HepG2 (cell line): ENCODE measurements around the gene GRAMD1A. TPM values are rescaled to one million over a fixed set of nuclear protein-coding genes. Genes with fewer than 3 reads are reported as not detected.

Source experiments
- ASH2L ChIP-seq: fragments of 300-600, 200-600 bp; sonication (generic); IDR thresholded peaks from 2 replicates; pipeline ENCODE4 v1.7.0; 2017; ENCODE audit warnings: low read depth, mild to moderate bottlenecking, moderate library complexity, mixed read lengths, low read length; ENCODE audit not compliant: insufficient read length
- CEBPG ChIP-seq: IDR thresholded peaks from 2 replicates; pipeline ENCODE4 v1.6.1; 2016
- CHD4 ChIP-seq: fragments of 200-600 bp; sonication (generic); IDR thresholded peaks from 2 replicates; pipeline ENCODE4 v1.7.0; 2017; ENCODE audit warnings: mild to moderate bottlenecking, low read length, borderline replicate concordance
- FOXA3 ChIP-seq: IDR thresholded peaks from 2 replicates; pipeline ENCODE4 v1.6.1; 2016; ENCODE audit warnings: missing genetic modification reagents, missing compliant biosample characterization
- HCFC1 ChIP-seq: fragments of 150-350 bp; IDR thresholded peaks from 2 replicates; pipeline ENCODE4 v1.6.1; 2014; ENCODE audit warnings: low read depth, low read length
- HOXA5 ChIP-seq: sonication (generic); formaldehyde crosslinking; IDR thresholded peaks from 2 replicates; pipeline ENCODE4 v1.4.0; 2020; ENCODE audit warnings: missing genetic modification reagents
- KMT2A ChIP-seq: sonication (generic); formaldehyde crosslinking; IDR thresholded peaks from 2 replicates; pipeline ENCODE4 v1.4.0; 2020; ENCODE audit warnings: missing genetic modification reagents
- MED1 ChIP-seq: sonication (generic); formaldehyde crosslinking; IDR thresholded peaks from 2 replicates; pipeline ENCODE4 v1.4.0; 2020; ENCODE audit warnings: missing genetic modification reagents
- MTA1 ChIP-seq: sonication (generic); formaldehyde crosslinking; IDR thresholded peaks from 2 replicates; pipeline ENCODE4 v1.4.0; 2020; ENCODE audit warnings: missing genetic modification reagents, mild to moderate bottlenecking, borderline replicate concordance
- NFE2L1 ChIP-seq: sonication (generic); formaldehyde crosslinking; IDR thresholded peaks from 2 replicates; pipeline ENCODE4 v1.4.0; 2020; ENCODE audit warnings: missing genetic modification reagents, mild to moderate bottlenecking, borderline replicate concordance
- NFIB ChIP-seq: sonication (generic); formaldehyde crosslinking; IDR thresholded peaks from 2 replicates; pipeline ENCODE4 v1.9.0; 2021; ENCODE audit warnings: missing genetic modification reagents, mild to moderate bottlenecking, borderline replicate concordance
- RBAK ChIP-seq: sonication (generic); formaldehyde crosslinking; IDR thresholded peaks from 2 replicates; pipeline ENCODE4 v1.5.1; 2020; ENCODE audit warnings: mild to moderate bottlenecking, missing genetic modification reagents
- ZFP90 ChIP-seq: sonication (generic); formaldehyde crosslinking; IDR thresholded peaks from 2 replicates; pipeline ENCODE4 v1.8.0; 2022; ENCODE audit warnings: missing genetic modification reagents, mild to moderate bottlenecking, inconsistent platforms, borderline replicate concordance
- ZMYM3 ChIP-seq: sonication (generic); formaldehyde crosslinking; IDR thresholded peaks from 2 replicates; pipeline ENCODE4 v1.5.1; 2020; ENCODE audit warnings: mild to moderate bottlenecking, missing genetic modification reagents
- ZMYM4 ChIP-seq: sonication (generic); formaldehyde crosslinking; IDR thresholded peaks from 2 replicates; pipeline ENCODE4 v1.8.1; 2023; ENCODE audit warnings: mild to moderate bottlenecking, missing genetic modification reagents
- ZNF317 ChIP-seq: sonication (generic); formaldehyde crosslinking; IDR thresholded peaks from 2 replicates; pipeline ENCODE4 v1.5.0; 2020; ENCODE audit warnings: mild to moderate bottlenecking, missing genetic modification reagents
- ZNF781 ChIP-seq: sonication (generic); formaldehyde crosslinking; IDR thresholded peaks from 2 replicates; pipeline ENCODE4 v1.5.1; 2020; ENCODE audit warnings: borderline replicate concordance, mild to moderate bottlenecking, missing genetic modification reagents; ENCODE audit errors: not compliant biosample characterization
- ZNF816 ChIP-seq: sonication (generic); formaldehyde crosslinking; IDR thresholded peaks from 2 replicates; pipeline ENCODE4 v1.8.0; 2022; ENCODE audit warnings: missing genetic modification reagents, mild to moderate bottlenecking, borderline replicate concordance
- ZSCAN9 ChIP-seq: IDR thresholded peaks from 2 replicates; pipeline ENCODE4 v1.6.1; 2016; ENCODE audit warnings: borderline replicate concordance
- polyA plus RNA-seq, 8 experiments: library from polyadenylated mRNA; depleted of rRNA in 3 of 8; stranded (reverse) in 7 of 8; unstranded in 1 of 8; fragments of >200 nt; fragmentation: Illumina TruSeq in 4 of 8; extraction: Trizol in 4 of 8; gene quantifications; 2 replicates each; pipeline versions ENCODE4 v1.2.1 to v1.2.3, GENCODE V29; 2011 to 2016; ENCODE audit warnings: low read depth in 4 of 8, missing spikeins in 1 of 8, mixed read lengths in 1 of 8; ENCODE audit not compliant: insufficient read depth in 1 of 8
- total RNA-seq, 5 experiments: library from RNA; depleted of rRNA; stranded (reverse); fragments of >200 nt; fragmentation: Illumina TruSeq; extraction: Trizol; gene quantifications; 2 replicates each; pipeline ENCODE4 v1.2.3, GENCODE V29; 2016; ENCODE audit warnings: low read depth in 1 of 5
- TF ChIP-seq, protein P1 (sequence below): sonication (generic); formaldehyde crosslinking; IDR thresholded peaks from 2 replicates; pipeline ENCODE4 v1.4.0; 2020; ENCODE audit warnings: mild to moderate bottlenecking, missing genetic modification reagents, borderline replicate concordance
- TF ChIP-seq, protein P2 (sequence below): sonication (generic); formaldehyde crosslinking; IDR thresholded peaks from 2 replicates; pipeline ENCODE4 v1.4.0; 2020; ENCODE audit warnings: missing genetic modification reagents
- TF ChIP-seq, protein P3 (sequence below): sonication (generic); formaldehyde crosslinking; conservative IDR thresholded peaks from 2 replicates; pipeline ENCODE4 v1.8.0; 2022; ENCODE audit warnings: mild to moderate bottlenecking, moderate library complexity, missing genetic modification reagents

The GRAMD1A gene
- total and polyA plus RNA-seq, 2 of the 13 experiments (the other 11 are each of a cell fraction or from before 2014, with no cell fraction given): 14.7 to 181 TPM

DNA sequence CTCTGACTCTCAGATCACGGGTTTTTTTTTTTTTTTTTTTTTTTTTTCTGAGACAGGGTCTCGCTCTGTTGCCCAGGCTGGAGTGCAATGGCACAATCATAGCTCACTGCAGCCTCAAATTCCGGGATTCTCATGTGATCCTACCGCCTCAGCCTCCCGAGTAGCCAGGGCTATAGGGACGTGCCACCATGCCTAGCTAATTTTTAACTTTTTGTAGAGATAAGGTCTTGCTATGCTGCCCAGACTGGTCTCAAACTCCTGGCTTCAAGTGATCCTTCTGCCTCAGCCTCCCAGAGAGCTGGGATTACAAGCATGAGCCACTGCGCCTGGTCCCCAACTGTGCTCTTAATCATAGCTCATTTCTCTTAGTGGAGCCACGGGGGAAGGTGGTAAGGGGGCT is 4.6 kb upstream of the GRAMD1A start (continued):
- TF ChIP-seq, protein P1, sequence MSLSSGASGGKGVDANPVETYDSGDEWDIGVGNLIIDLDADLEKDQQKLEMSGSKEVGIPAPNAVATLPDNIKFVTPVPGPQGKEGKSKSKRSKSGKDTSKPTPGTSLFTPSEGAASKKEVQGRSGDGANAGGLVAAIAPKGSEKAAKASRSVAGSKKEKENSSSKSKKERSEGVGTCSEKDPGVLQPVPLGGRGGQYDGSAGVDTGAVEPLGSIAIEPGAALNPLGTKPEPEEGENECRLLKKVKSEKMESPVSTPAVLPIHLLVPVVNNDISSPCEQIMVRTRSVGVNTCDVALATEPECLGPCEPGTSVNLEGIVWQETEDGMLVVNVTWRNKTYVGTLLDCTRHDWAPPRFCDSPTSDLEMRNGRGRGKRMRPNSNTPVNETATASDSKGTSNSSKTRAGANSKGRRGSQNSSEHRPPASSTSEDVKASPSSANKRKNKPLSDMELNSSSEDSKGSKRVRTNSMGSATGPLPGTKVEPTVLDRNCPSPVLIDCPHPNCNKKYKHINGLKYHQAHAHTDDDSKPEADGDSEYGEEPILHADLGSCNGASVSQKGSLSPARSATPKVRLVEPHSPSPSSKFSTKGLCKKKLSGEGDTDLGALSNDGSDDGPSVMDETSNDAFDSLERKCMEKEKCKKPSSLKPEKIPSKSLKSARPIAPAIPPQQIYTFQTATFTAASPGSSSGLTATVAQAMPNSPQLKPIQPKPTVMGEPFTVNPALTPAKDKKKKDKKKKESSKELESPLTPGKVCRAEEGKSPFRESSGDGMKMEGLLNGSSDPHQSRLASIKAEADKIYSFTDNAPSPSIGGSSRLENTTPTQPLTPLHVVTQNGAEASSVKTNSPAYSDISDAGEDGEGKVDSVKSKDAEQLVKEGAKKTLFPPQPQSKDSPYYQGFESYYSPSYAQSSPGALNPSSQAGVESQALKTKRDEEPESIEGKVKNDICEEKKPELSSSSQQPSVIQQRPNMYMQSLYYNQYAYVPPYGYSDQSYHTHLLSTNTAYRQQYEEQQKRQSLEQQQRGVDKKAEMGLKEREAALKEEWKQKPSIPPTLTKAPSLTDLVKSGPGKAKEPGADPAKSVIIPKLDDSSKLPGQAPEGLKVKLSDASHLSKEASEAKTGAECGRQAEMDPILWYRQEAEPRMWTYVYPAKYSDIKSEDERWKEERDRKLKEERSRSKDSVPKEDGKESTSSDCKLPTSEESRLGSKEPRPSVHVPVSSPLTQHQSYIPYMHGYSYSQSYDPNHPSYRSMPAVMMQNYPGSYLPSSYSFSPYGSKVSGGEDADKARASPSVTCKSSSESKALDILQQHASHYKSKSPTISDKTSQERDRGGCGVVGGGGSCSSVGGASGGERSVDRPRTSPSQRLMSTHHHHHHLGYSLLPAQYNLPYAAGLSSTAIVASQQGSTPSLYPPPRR (CRISPR knock-in tag): no peak
- TF ChIP-seq NFIB (CRISPR knock-in tag) (no peak), MED1 (CRISPR knock-in tag) (peak; percentile 44), ASH2L (no peak), CEBPG (CRISPR knock-in tag) (peak; percentile 37; the same call in 1 of the 2 replicates), MTA1 (no peak), ZNF781 (CRISPR knock-in tag) (no peak), ZMYM3 (CRISPR knock-in tag) (peak; percentile 98), RBAK (no peak), NFE2L1 (no peak), FOXA3 (no peak), ZNF816 (CRISPR knock-in tag) (no peak), ZSCAN9 (CRISPR knock-in tag) (no peak), ZFP90 (CRISPR knock-in tag) (peak; percentile 98), HOXA5 (CRISPR knock-in tag) (no peak), KMT2A (no peak), CHD4 (0 out of 2 replicates have a peak, but pooled peaks have one; percentile 4), HCFC1 (no peak), ZNF317 (0 out of 2 replicates have a peak, but pooled peaks have one; percentile 10), ZMYM4 (CRISPR knock-in tag) (no peak)
- TF ChIP-seq, protein P2, sequence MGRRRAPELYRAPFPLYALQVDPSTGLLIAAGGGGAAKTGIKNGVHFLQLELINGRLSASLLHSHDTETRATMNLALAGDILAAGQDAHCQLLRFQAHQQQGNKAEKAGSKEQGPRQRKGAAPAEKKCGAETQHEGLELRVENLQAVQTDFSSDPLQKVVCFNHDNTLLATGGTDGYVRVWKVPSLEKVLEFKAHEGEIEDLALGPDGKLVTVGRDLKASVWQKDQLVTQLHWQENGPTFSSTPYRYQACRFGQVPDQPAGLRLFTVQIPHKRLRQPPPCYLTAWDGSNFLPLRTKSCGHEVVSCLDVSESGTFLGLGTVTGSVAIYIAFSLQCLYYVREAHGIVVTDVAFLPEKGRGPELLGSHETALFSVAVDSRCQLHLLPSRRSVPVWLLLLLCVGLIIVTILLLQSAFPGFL (CRISPR knock-in tag): no peak
- TF ChIP-seq, protein P3, sequence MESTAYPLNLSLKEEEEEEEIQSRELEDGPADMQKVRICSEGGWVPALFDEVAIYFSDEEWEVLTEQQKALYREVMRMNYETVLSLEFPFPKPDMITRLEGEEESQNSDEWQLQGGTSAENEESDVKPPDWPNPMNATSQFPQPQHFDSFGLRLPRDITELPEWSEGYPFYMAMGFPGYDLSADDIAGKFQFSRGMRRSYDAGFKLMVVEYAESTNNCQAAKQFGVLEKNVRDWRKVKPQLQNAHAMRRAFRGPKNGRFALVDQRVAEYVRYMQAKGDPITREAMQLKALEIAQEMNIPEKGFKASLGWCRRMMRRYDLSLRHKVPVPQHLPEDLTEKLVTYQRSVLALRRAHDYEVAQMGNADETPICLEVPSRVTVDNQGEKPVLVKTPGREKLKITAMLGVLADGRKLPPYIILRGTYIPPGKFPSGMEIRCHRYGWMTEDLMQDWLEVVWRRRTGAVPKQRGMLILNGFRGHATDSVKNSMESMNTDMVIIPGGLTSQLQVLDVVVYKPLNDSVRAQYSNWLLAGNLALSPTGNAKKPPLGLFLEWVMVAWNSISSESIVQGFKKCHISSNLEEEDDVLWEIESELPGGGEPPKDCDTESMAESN (CRISPR knock-in tag): no peak
